Activated CD4-positive, alpha-beta T cell treated with anti-CD3 and anti-CD28 coated beads, Interleukin-2, Interleukin-4, amounts not matched to agents 100 ng/mL and 50 ng/mL, durations not matched to agents 16 hours and 8 hours (primary cell): ENCODE measurements around the gene GRIN2A.
"Not testable (repeated sequence)": the region's sequence is repeated elsewhere in the genome, so short reads cannot be mapped to it uniquely, and the experiment has no call there.

Source experiments
- DNase-seq: peaks from one replicate; pipeline ENCODE4 v3.0.0-alpha.2; 2020; ENCODE audit warnings: low spot score

Gene GRIN2A

GRCh38 chr16:9911989-9912388, 270.2 kb downstream of the GRIN2A start:
- DNase-seq = no peak

GRCh38 chr16:9911231-9911630, 271.0 kb downstream of the GRIN2A start:
- no peak for DNase-seq

DNA sequence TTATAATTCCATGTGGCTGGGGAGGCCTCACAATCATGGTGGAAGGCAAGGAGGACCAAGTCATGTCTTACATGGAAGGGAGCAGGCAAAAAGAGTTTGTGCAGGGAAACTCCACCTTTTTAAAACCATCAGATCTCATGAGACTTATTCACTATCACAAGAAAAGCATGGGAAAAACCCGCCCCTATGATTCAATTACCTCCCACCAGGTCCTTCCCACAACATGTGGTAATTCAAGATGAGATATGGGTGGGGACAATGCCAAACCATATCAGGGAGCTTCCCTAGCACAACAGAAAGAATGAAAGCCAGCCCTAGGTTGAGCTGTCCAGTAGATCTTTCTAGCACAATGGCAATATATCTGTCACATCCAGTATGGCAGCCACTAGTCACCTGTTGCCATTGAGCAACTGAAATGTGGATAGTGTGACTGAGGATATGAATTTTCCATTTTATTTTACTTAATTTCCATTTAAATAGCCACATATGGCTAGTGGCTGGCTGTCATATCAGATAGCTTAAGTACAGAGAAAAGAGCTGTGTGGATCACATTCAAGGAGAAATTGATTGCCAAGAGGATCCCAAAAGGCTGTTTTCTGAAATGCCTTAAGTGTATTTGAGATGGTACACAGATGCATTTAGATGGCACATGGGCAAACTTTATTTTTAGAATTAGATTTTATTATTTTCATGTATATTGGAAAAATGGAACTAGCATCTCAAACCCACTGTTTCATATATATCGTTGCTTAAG, 273.0 kb downstream of the GRIN2A start:
- no peak for DNase-seq

GRCh38 chr16:9908613-9909012, 273.6 kb downstream of the GRIN2A start:
- DNase-seq = no peak

- no peak for DNase-seq
These were observed 274.5 kb downstream of the GRIN2A start for GRCh38 chr16:9907752-9908151.

- no peak for DNase-seq
These were observed 276.0 kb downstream of the GRIN2A start for GRCh38 chr16:9906218-9906617.

DNA sequence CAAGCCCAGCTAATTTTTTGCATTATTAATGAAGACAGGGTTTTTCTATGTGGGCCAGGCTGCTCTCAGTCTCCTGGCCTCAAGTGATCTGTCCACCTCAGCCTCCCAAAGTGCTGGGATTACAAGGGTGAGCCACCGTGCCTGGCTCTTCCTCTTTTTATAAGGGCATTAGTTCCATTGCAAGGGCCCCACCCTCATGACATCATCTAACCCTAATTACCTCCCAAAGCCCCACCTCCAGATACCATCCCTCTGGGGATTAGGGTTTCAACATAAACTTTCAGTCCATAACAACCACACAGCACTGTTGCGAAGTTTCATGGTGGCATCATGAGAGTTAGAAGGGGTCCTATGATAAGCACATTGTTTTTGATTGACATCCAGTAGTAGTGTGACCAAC, 277.7 kb downstream of the GRIN2A start:
- DNase-seq = no peak

GRCh38 chr16:9900576-9900975, 281.7 kb downstream of the GRIN2A start:
- no peak for DNase-seq

GRCh38 chr16:9898555-9898954, 283.7 kb downstream of the GRIN2A start:
- DNase-seq = no peak

GRCh38 chr16:9898124-9898523, 284.1 kb downstream of the GRIN2A start:
- DNase-seq = no peak

- DNase-seq = no peak
These were observed 286.4 kb downstream of the GRIN2A start for GRCh38 chr16:9895817-9896216.

DNA sequence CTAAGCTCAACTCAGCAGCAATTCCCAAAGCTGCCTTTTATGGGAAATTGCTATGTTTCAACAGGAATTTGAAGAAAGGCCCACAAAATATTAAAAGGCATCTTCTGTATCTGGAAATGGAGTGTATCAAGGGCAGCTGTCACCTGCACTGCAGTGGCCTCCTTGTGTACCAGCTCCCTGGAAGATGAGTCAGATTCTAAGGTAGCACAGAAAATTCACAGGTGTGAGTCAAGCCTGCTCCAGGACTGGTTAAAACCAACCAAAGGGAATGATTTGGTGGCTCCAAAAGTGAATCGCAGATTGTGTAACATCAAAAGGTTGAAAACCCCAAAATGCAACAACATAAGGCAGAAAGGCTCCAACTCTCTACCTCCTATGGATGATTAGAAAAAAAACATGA, 296.4 kb downstream of the GRIN2A start:
- no peak for DNase-seq

DNA sequence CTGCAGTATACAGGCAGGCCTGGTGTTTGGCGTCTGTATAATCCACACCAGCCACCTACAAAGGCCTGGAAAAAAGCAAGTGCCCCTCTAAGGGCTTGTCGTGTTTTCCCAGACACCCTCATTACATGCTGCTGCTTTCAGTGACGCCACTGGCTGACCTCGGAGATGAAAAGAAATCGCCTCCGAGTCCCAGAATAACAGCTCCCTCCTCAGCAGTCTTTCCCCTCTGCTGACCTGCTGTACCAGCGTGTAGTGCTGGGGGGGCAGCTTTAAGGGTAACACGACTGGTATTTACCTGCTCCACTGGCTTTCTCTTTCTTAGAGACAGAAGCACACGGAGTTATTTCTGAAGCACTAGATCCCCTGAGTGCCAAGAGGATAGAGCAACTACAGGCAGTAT, 296.8 kb downstream of the GRIN2A start:
- DNase-seq = no peak

DNA sequence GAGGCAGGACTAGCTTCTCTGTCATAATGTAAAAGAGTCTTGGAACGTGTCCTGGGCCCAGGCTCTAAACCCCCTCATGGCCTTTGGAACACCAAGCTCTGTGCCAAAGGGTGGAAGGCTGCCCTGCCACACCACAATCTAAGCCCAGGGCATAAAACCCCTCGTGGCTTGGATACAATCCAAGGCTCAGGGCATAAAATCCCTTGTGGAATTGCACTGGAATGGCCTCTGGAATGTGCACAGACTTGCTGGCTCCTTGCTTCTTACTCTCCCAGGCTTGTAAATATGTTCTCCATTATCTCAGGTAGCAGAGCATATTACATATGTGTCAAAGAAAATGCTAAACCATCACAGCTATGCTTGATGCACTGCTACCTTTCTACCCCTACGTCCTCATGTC, 306.2 kb downstream of the GRIN2A start:
- not testable (repeated sequence) for DNase-seq

DNA sequence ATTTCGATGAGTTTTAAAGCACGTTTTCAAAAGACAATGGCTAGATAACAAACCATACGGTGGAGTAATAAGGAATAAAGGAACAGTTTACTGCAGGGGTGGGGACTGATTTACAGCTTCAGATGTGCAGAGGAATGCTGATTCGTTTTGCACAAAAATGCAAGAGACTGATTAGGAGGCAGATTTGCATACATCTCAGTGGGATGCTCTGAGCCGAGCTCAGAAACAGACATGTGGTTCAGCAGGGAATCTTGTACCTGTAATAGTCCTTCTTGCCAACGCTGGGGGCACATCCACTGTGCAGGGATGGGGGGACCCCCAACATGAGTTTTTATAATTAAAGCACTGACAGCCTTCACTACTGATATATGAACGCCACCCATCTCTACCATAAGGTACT, 308.0 kb downstream of the GRIN2A start:
- DNase-seq = no peak

GRCh38 chr16:9870962-9871361, 311.3 kb downstream of the GRIN2A start:
- DNase-seq = no peak

DNA sequence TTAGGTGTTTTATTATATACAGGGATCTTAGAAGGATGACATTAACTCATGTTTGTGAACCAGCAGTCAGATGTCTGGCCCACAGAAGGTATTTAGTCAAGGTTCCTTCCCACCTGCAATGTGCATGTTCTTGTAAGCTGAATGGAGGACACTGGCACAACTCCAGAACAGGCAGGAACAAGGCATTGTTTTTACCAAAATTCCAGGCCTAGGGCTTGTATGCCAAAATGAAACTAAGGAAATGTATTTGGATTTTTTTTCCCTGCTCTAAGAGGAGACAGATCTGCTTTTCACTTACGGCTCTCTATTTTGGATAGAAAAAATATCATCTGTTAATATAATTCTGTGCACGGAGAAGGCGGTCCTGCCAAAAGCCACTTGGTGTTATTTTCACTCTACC, 312.5 kb downstream of the GRIN2A start:
- no peak for DNase-seq

DNA sequence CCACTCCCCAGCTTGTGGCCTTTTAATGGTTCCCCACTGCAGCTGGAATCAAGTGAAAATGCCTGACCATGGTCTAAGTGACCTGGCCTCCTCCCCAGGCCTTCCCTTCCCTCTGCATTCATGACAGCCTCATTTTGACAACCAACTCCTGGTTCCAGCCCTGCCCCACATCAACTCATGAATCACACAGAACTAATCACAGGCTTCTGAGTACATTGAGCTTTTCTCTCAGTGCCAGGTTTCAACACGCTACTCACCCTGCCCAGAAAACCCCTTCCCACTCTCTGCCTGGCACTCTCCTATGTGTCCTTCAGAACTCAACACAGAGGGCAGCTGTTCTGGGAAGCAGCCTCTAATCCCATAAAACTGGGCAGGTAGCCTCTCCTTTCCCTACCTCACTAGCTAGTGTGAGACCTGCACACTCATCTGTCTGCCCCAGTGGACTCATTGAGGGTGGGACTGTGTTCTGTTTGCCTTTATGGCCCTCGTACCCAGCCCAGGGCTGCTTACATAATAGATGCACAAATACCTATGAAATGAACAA, 313.6 kb downstream of the GRIN2A start:
- DNase-seq = no peak

- DNase-seq = no peak
These were observed 315.1 kb downstream of the GRIN2A start for GRCh38 chr16:9867176-9867575.

DNA sequence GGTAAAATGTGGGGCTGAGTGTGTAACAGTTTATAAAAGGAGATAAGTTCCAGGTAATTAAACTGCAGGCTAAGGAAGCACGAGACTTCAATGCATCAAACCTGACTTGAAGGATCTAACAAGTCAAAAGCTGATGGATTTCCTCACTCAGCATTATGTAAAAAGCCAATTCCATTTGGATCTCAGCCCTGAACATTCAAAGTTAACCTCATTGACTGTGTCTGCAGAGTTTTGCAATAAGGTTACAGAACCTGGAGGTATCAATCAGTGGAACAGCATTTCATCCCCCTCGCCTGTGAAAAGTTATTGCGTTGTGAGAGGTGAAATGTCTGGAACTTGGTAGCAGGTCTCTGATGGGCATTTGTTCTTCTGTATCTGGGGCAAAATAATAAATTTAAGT, 317.8 kb downstream of the GRIN2A start:
- DNase-seq = no peak

- no peak for DNase-seq
These were observed 319.9 kb downstream of the GRIN2A start for GRCh38 chr16:9862327-9862726.

GRCh38 chr16:9860876-9861275, 321.4 kb downstream of the GRIN2A start:
- DNase-seq = no peak

DNA sequence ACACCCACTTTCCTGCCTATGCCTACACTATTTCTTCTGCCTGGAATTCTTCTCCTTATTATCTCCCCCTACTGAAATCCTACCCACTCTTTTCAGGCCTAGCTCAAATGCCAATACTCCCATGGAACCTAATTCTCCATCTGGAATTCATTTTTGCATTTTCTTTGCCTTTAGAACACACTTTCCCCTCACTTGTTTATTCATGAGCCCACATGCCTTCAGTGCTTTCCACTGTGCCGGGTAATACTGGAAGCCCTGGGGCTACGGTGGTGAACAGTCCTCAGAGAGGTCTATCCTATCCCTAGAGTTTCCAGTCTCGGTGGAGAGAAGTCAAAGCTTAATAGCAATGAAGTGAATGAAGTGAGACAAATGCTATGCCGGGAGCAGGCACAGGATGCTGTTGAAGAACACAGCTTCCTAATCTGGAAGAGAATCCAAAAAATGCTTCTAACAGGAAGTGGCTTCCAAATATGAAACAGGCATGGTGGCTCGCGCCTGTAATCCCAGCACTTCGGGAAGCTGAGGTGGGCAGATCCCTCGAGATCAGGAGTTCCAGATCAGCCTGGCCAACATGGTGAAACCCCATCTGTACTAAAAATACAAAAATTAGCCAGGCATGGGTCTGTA, 322.4 kb downstream of the GRIN2A start:
- no peak for DNase-seq

GRCh38 chr16:9854675-9855074, 327.6 kb downstream of the GRIN2A start:
- DNase-seq = no peak
